ENCODE data around the gene STOM.

- TF ChIP-seq CTCF (IDR thresholded peaks at IDR 0.05) (no peak), POLR2AphosphoS5 (IDR thresholded peaks at IDR 0.05) (no peak)
Measured at GRCh38 chr9:121324755-121325154, 45.3 kb downstream of the STOM start.

Measured in gastroesophageal sphincter (tissue), 3 donors.